ENCODE measurements around the gene APBB3.

APBB3 gene

GRCh38 chr5:140554454-140554853, 9.9 kb downstream of the APBB3 start:
- in situ Hi-C loops (cut with MboI; ENCODE audit: low sequenced_read_pairs), result no loop called here

- in situ Hi-C loops (cut with MboI; ENCODE audit: low sequenced_read_pairs), result no loop called here
Observed at GRCh38 chr5:140553657-140554056, 10.7 kb downstream of the APBB3 start.

- in situ Hi-C loops (cut with MboI; ENCODE audit: low sequenced_read_pairs), result no loop called here
Observed at GRCh38 chr5:140551872-140552271, 12.5 kb downstream of the APBB3 start.

GRCh38 chr5:140550147-140551079, 14.0 kb downstream of the APBB3 start:
- in situ Hi-C loops (cut with MboI; ENCODE audit: low sequenced_read_pairs), result no loop called here

GRCh38 chr5:140549237-140550144, 14.9 kb downstream of the APBB3 start:
- in situ Hi-C loops (cut with MboI; ENCODE audit: low sequenced_read_pairs), result no loop called here

GRCh38 chr5:140548791-140549190, 15.6 kb downstream of the APBB3 start:
- in situ Hi-C loops (cut with MboI; ENCODE audit: low sequenced_read_pairs), result no loop called here

GRCh38 chr5:140548300-140548688, 16.1 kb downstream of the APBB3 start:
- in situ Hi-C loops (cut with MboI; ENCODE audit: low sequenced_read_pairs), result no loop called here

GRCh38 chr5:140547508-140548299, 16.7 kb downstream of the APBB3 start, which contains the start of gene EIF4EBP3:
Gene EIF4EBP3 (plus strand): TSS chr5:140547662. CDS start chr5:140547738, 76 bp downstream.
- in situ Hi-C loops (cut with MboI; ENCODE audit: low sequenced_read_pairs), result no loop called here

- in situ Hi-C loops (cut with MboI; ENCODE audit: low sequenced_read_pairs), result no loop called here
Observed at GRCh38 chr5:140546851-140547507, 17.4 kb downstream of the APBB3 start.

- in situ Hi-C loops (cut with MboI; ENCODE audit: low sequenced_read_pairs), result no loop called here
Observed at GRCh38 chr5:140545606-140546005, 18.8 kb downstream of the APBB3 start.

GRCh38 chr5:140544986-140545385, 19.4 kb downstream of the APBB3 start:
- in situ Hi-C loops (cut with MboI; ENCODE audit: low sequenced_read_pairs), result no loop called here

- in situ Hi-C loops (cut with MboI; ENCODE audit: low sequenced_read_pairs), result no loop called here
Observed at GRCh38 chr5:140542972-140543371, 21.4 kb downstream of the APBB3 start.

GRCh38 chr5:140540227-140540626, 24.2 kb downstream of the APBB3 start:
- in situ Hi-C loops (cut with MboI; ENCODE audit: low sequenced_read_pairs), result no loop called here

- in situ Hi-C loops (cut with MboI; ENCODE audit: low sequenced_read_pairs), result no loop called here
Observed at GRCh38 chr5:140524003-140524402, 40.4 kb downstream of the APBB3 start.

- in situ Hi-C loops (cut with MboI; ENCODE audit: low sequenced_read_pairs), result no loop called here
Observed at GRCh38 chr5:140513124-140513523, 51.3 kb downstream of the APBB3 start.

- in situ Hi-C loops (cut with MboI; ENCODE audit: low sequenced_read_pairs), result no loop called here
Observed at GRCh38 chr5:140509898-140510297, 54.5 kb downstream of the APBB3 start.

All from hTERT RPE-1 (cell line).